Activated T-cell treated with anti-CD3 and anti-CD28 coated beads for 1 hour (primary cell): ENCODE data around the gene TEDDM1.
"Not testable (repeated sequence)": the region's sequence is repeated elsewhere in the genome, so short reads cannot be mapped to it uniquely, and the experiment has no call there.

Experiments
- DNase-seq: peaks from one replicate; pipeline ENCODE4 v3.0.0-alpha.2; 2020; ENCODE audit warnings: low read depth

The TEDDM1 gene

GRCh38 chr1:182400567-182400966 lies at the start of gene TEDDM1:
TEDDM1 (minus strand) TSS chr1:182400667; CDS start chr1:182400485, 182 bp downstream.
- DNase-seq = no peak

- DNase-seq = no peak
Observed at GRCh38 chr1:182450087-182450486, 49.6 kb upstream of the TEDDM1 start, which contains the start of gene RGSL1. RGSL1 (plus strand) TSS chr1:182450146; CDS start chr1:182450166, 20 bp downstream.

GRCh38 chr1:182447660-182448059 lies 47.2 kb upstream of the TEDDM1 start:
- DNase-seq = no peak

- not testable (repeated sequence) for DNase-seq
Observed at GRCh38 chr1:182447124-182447523, 46.7 kb upstream of the TEDDM1 start.

GRCh38 chr1:182446033-182446669 lies 45.7 kb upstream of the TEDDM1 start:
- peak; percentile 6 for DNase-seq

- DNase-seq = no peak
Observed at GRCh38 chr1:182444497-182444896, 44.0 kb upstream of the TEDDM1 start.

GRCh38 chr1:182442333-182442732 lies 41.9 kb upstream of the TEDDM1 start:
- DNase-seq = no peak

GRCh38 chr1:182441719-182442118 lies 41.3 kb upstream of the TEDDM1 start:
- DNase-seq = no peak

- DNase-seq = no peak
Observed at GRCh38 chr1:182438326-182438725, 37.9 kb upstream of the TEDDM1 start.

GRCh38 chr1:182433580-182433979 lies 33.1 kb upstream of the TEDDM1 start:
- no peak for DNase-seq

GRCh38 chr1:182431278-182431677 lies 30.8 kb upstream of the TEDDM1 start:
- DNase-seq = no peak

GRCh38 chr1:182430263-182431068 lies 30.0 kb upstream of the TEDDM1 start:
- no peak for DNase-seq

GRCh38 chr1:182428043-182428442 lies 27.6 kb upstream of the TEDDM1 start:
- no peak for DNase-seq

GRCh38 chr1:182426442-182427430 lies 26.3 kb upstream of the TEDDM1 start:
- DNase-seq = no peak

GRCh38 chr1:182415789-182416188 lies 15.3 kb upstream of the TEDDM1 start:
- no peak for DNase-seq

GRCh38 chr1:182413969-182414368 lies 13.5 kb upstream of the TEDDM1 start:
- DNase-seq = no peak

GRCh38 chr1:182413486-182413885 lies 13.0 kb upstream of the TEDDM1 start:
- no peak for DNase-seq

- no peak for DNase-seq
Observed at GRCh38 chr1:182410620-182411273, 10.3 kb upstream of the TEDDM1 start.

GRCh38 chr1:182410138-182410537 lies 9.7 kb upstream of the TEDDM1 start:
- DNase-seq = no peak

- DNase-seq = no peak
Observed at GRCh38 chr1:182408435-182409075, 8.1 kb upstream of the TEDDM1 start.

GRCh38 chr1:182407724-182408123 lies 7.3 kb upstream of the TEDDM1 start:
- DNase-seq = no peak
